Ishikawa (cell line): ENCODE data around the gene MIA.

Source experiments
- CEBPB ChIP-seq: IDR thresholded peaks from 2 replicates; pipeline ENCODE4 v1.6.1; 2012
- CREB1 ChIP-seq: IDR thresholded peaks from 2 replicates; pipeline ENCODE4 v1.6.1; 2012; ENCODE audit warnings: low read depth
- EP300 ChIP-seq: IDR thresholded peaks from 2 replicates; pipeline ENCODE4 v1.6.1; 2012; ENCODE audit warnings: borderline replicate concordance
- FOXM1 ChIP-seq: IDR thresholded peaks from 2 replicates; pipeline ENCODE4 v1.6.1; 2012; ENCODE audit warnings: low read depth, borderline replicate concordance
- NFIC ChIP-seq: IDR thresholded peaks from 2 replicates; pipeline ENCODE4 v1.6.1; 2012
- RAD21 ChIP-seq: IDR thresholded peaks from 2 replicates; pipeline ENCODE4 v1.6.1; 2012; ENCODE audit warnings: low read depth
- TAF1 ChIP-seq: IDR thresholded peaks from 2 replicates; pipeline ENCODE4 v1.6.1; 2012; ENCODE audit warnings: low read depth, mild to moderate bottlenecking
- TCF12 ChIP-seq: IDR thresholded peaks from 2 replicates; pipeline ENCODE4 v1.6.1; 2012; ENCODE audit warnings: low read depth
- TEAD4 ChIP-seq: IDR thresholded peaks from 2 replicates; pipeline ENCODE4 v1.6.1; 2012
- YY1 ChIP-seq: IDR thresholded peaks from 2 replicates; pipeline ENCODE4 v1.6.1; 2012; ENCODE audit warnings: low read depth
- ZBTB7A ChIP-seq: IDR thresholded peaks from 2 replicates; pipeline ENCODE4 v1.6.1; 2012; ENCODE audit warnings: low read depth
- TF ChIP-seq, protein P1 (sequence below): IDR thresholded peaks from 2 replicates; pipeline ENCODE4 v1.6.1; 2012

DNA sequence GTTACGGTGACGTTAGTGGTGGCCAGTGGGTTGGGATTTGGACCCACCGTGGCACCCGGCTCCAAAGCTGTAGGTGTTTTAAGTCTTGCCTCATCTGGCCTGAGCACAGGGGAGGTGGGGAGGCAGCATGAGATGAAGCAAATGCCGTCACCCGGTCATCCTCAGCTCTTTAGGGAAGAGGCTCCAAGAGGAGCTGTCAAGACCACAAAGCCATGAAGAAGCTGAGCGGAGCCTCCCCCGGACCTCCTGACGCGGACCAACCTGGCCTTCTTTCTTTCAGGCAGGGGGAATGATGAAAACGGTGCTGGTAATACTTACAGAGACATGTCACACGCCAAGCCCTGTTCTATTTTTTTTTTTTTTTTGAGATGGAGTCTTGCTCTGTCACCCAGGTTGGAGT, 32.4 kb upstream of the MIA start:
- TF ChIP-seq NFIC (no peak), RAD21 (no peak), FOXM1 (no peak), ZBTB7A (no peak), TAF1 (no peak), TEAD4 (no peak), TCF12 (no peak), CEBPB (no peak), YY1 (no peak), CREB1 (no peak), EP300 (no peak)
- TF ChIP-seq, protein P1, sequence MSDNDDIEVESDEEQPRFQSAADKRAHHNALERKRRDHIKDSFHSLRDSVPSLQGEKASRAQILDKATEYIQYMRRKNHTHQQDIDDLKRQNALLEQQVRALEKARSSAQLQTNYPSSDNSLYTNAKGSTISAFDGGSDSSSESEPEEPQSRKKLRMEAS: no peak
